ENCODE results near the gene EPB41L3. TPM values are rescaled to one million over a fixed set of nuclear protein-coding genes. Genes with fewer than 3 reads are reported as not detected.
"Not testable (repeated sequence)": the region's sequence is repeated elsewhere in the genome, so short reads cannot be mapped to it uniquely, and the experiment has no call there.

Gene EPB41L3
- polyA plus RNA-seq, 3 donors = 25.2 to 56.6 (median 51.3) TPM

- Histone ChIP-seq H2AFZ (ENCODE audit: insufficient read depth, low read depth, low read length, poor library complexity, severe bottlenecking) (no peak overlapping the region), H3K4me3 (replicated peaks in 1 of 3; ENCODE audit: low read depth in 2 of 3, low read length in 3 of 3) (no peak overlapping the region), H3K27me3 (ENCODE audit: control insufficient read depth in 2 of 2, insufficient read depth in 2 of 2, low read length in 2 of 2) (no peaks in the 10 kb centered on the region), H3K36me3 (replicated peaks in 1 of 2; ENCODE audit: control insufficient read depth in 1 of 2, insufficient read depth in 2 of 2, low read length in 2 of 2) (peaks cover 0 to 20% of the 10 kb centered on the region in 2 donors), H4K20me1 (ENCODE audit: insufficient read depth, low read length) (peaks cover 55% of the 10 kb centered on the region), H3K79me2 (ENCODE audit: insufficient read depth, low read length) (peaks cover 7% of the 10 kb centered on the region), H3K9me3 (replicated peaks in 1 of 2; ENCODE audit: control insufficient read depth in 1 of 2, insufficient read depth in 1 of 2, low read length in 2 of 2) (no peaks in the 10 kb centered on the region), H3K4me1 (ENCODE audit: control insufficient read depth in 1 of 2, insufficient read depth in 2 of 2, low read length in 2 of 2) (no peaks in the 10 kb centered on the region), H3K9ac (ENCODE audit: insufficient read depth, low read length, poor library complexity, severe bottlenecking) (no peak overlapping the region), H3K27ac (ENCODE audit: low read depth in 1 of 2, low read length in 2 of 2) (no peak overlapping the region), H3K4me2 (replicated peaks; ENCODE audit: extremely low read depth, low read length, poor library complexity, severe bottlenecking) (no peak overlapping the region)
- H3K27ac Mint-ChIP-seq = no peak overlapping the region
- WGBS (ENCODE audit: insufficient coverage) = 80% methylated on average over 3 of the region's 5 CpGs
- intact Hi-C loops (cut with micrococcal nuclease) = no loop called here
- peaks cover 0 to 2% (median 2%) of the 10 kb centered on the region in 3 donors for H3K27me3 Mint-ChIP-seq (ENCODE audit: low read depth in 3 of 3)
- DNase-seq = no peak
- peaks cover 16 to 17% of the 10 kb centered on the region in 2 donors for H3K36me3 Mint-ChIP-seq
- H3K4me3 Mint-ChIP-seq = no peak overlapping the region
- H3K4me1 Mint-ChIP-seq = peaks cover 11% of the 10 kb centered on the region
- H3K9me3 Mint-ChIP-seq = peaks cover 0 to 5% (median 3%) of the 10 kb centered on the region in 7 donors
- no peak for TF ChIP-seq CTCF (IDR thresholded peaks at IDR 0.05)
These were observed 52.9 kb downstream of the EPB41L3 start for GRCh38 chr18:5490753-5491480.

- Histone ChIP-seq H3K27ac (ENCODE audit: low read depth in 1 of 2, low read length in 2 of 2) (no peak overlapping the region), H3K4me2 (replicated peaks; ENCODE audit: extremely low read depth, low read length, poor library complexity, severe bottlenecking) (no peak overlapping the region), H3K79me2 (ENCODE audit: insufficient read depth, low read length) (no peaks in the 10 kb centered on the region), H4K20me1 (ENCODE audit: insufficient read depth, low read length) (peaks cover 37% of the 10 kb centered on the region), H3K9me3 (replicated peaks in 1 of 2; ENCODE audit: control insufficient read depth in 1 of 2, insufficient read depth in 1 of 2, low read length in 2 of 2) (no peaks in the 10 kb centered on the region), H3K27me3 (ENCODE audit: control insufficient read depth in 2 of 2, insufficient read depth in 2 of 2, low read length in 2 of 2) (no peaks in the 10 kb centered on the region), H3K36me3 (replicated peaks in 1 of 2; ENCODE audit: control insufficient read depth in 1 of 2, insufficient read depth in 2 of 2, low read length in 2 of 2) (peaks cover 0 to 20% of the 10 kb centered on the region in 2 donors), H2AFZ (ENCODE audit: insufficient read depth, low read depth, low read length, poor library complexity, severe bottlenecking) (no peak overlapping the region), H3K4me1 (ENCODE audit: control insufficient read depth in 1 of 2, insufficient read depth in 2 of 2, low read length in 2 of 2) (no peaks in the 10 kb centered on the region), H3K9ac (ENCODE audit: insufficient read depth, low read length, poor library complexity, severe bottlenecking) (no peak overlapping the region), H3K4me3 (replicated peaks in 1 of 3; ENCODE audit: low read depth in 2 of 3, low read length in 3 of 3) (no peak overlapping the region)
- WGBS (ENCODE audit: insufficient coverage) = 93% methylated on average over 19 of the region's 24 CpGs
- TF ChIP-seq CTCF (IDR thresholded peaks at IDR 0.05) = no peak
- Mint-ChIP-seq H3K27me3 (ENCODE audit: low read depth in 3 of 3) (peaks cover 0 to 2% (median 0%) of the 10 kb centered on the region in 3 donors), H3K9me3 (peaks cover 0 to 7% (median 3%) of the 10 kb centered on the region in 7 donors), H3K4me3 (no peak overlapping the region), H3K36me3 (peaks cover 26 to 28% of the 10 kb centered on the region in 2 donors), H3K27ac (no peak overlapping the region), H3K4me1 (peaks cover 5% of the 10 kb centered on the region)
- intact Hi-C loops (cut with micrococcal nuclease) = no loop called here
- no peak for DNase-seq
These were observed 55.0 kb downstream of the EPB41L3 start for GRCh38 chr18:5488844-5489243.

GRCh38 chr18:5488044-5488443 is 55.8 kb downstream of the EPB41L3 start:
- H3K27me3 Mint-ChIP-seq (ENCODE audit: low read depth in 3 of 3); H3K27me3 ChIP-seq (ENCODE audit: control insufficient read depth in 2 of 2, insufficient read depth in 2 of 2, low read length in 2 of 2); H3K9me3 Mint-ChIP-seq; H3K4me1 ChIP-seq (ENCODE audit: control insufficient read depth in 1 of 2, insufficient read depth in 2 of 2, low read length in 2 of 2); DNase-seq; H3K79me2 ChIP-seq (ENCODE audit: insufficient read depth, low read length); intact Hi-C loops (cut with micrococcal nuclease); H3K27ac Mint-ChIP-seq; H3K27ac ChIP-seq (ENCODE audit: low read depth in 1 of 2, low read length in 2 of 2); H3K4me3 Mint-ChIP-seq; H3K9me3 ChIP-seq (replicated peaks in 1 of 2; ENCODE audit: control insufficient read depth in 1 of 2, insufficient read depth in 1 of 2, low read length in 2 of 2); H3K9ac ChIP-seq (ENCODE audit: insufficient read depth, low read length, poor library complexity, severe bottlenecking); H3K4me1 Mint-ChIP-seq; H3K4me3 ChIP-seq (replicated peaks in 1 of 3; ENCODE audit: low read depth in 2 of 3, low read length in 3 of 3); H2AFZ ChIP-seq (ENCODE audit: insufficient read depth, low read depth, low read length, poor library complexity, severe bottlenecking); H3K4me2 ChIP-seq (replicated peaks; ENCODE audit: extremely low read depth, low read length, poor library complexity, severe bottlenecking): not testable (repeated sequence)
- Histone ChIP-seq H3K36me3 (replicated peaks in 1 of 2; ENCODE audit: control insufficient read depth in 1 of 2, insufficient read depth in 2 of 2, low read length in 2 of 2) (peaks cover 0 to 20% of the 10 kb centered on the region in 2 donors), H4K20me1 (ENCODE audit: insufficient read depth, low read length) (peaks cover 32% of the 10 kb centered on the region)
- peaks cover 27 to 30% of the 10 kb centered on the region in 2 donors for H3K36me3 Mint-ChIP-seq
- WGBS (ENCODE audit: insufficient coverage) = 100% methylated on average over 1 of the region's 4 CpGs
